NCI-H526 (cell line): ENCODE data around the gene C4BPA.

Experiments
- DNase-seq, 2 experiments: peaks; one replicate each; lab custom pipeline; 2025; lab: John Stamatoyannopoulos, UW

C4BPA gene

GRCh38 chr1:207077470-207078377, 26.3 kb upstream of the C4BPA start:
- peak; percentile 16 to 63 for DNase-seq

GRCh38 chr1:207078578-207079132, 25.4 kb upstream of the C4BPA start:
- no peak for DNase-seq

- DNase-seq: no peak
Observed at GRCh38 chr1:207079706-207080241, 24.3 kb upstream of the C4BPA start.

- no peak for DNase-seq
Observed at GRCh38 chr1:207081088-207081487, 22.9 kb upstream of the C4BPA start.

GRCh38 chr1:207081806-207082205, 22.2 kb upstream of the C4BPA start:
- no peak for DNase-seq

- no peak for DNase-seq
Observed at GRCh38 chr1:207084232-207084631, 19.8 kb upstream of the C4BPA start.

- DNase-seq: peak; percentile 45 to 64
Observed at GRCh38 chr1:207084701-207085180, 19.3 kb upstream of the C4BPA start.

- DNase-seq: no peak
Observed at GRCh38 chr1:207085887-207086286, 18.1 kb upstream of the C4BPA start.

GRCh38 chr1:207088161-207088560, 15.9 kb upstream of the C4BPA start:
- DNase-seq: no peak

- DNase-seq: no peak
Observed at GRCh38 chr1:207088701-207089626, 15.1 kb upstream of the C4BPA start, which contains the start of gene C4BPB. Gene C4BPB (plus strand): TSS chr1:207088860. CDS start chr1:207089532, 672 bp downstream.

- no peak for DNase-seq
Observed at GRCh38 chr1:207089627-207090355, 14.2 kb upstream of the C4BPA start.

GRCh38 chr1:207091200-207091908, 12.7 kb upstream of the C4BPA start:
- DNase-seq: no peak

GRCh38 chr1:207093944-207094343, 10.1 kb upstream of the C4BPA start:
- DNase-seq: no peak

GRCh38 chr1:207097871-207098324, 6.1 kb upstream of the C4BPA start:
- DNase-seq: no peak

- DNase-seq: no peak
Observed at GRCh38 chr1:207101720-207102119, 2.3 kb upstream of the C4BPA start.

- DNase-seq: no peak
Observed at GRCh38 chr1:207102146-207102545, 1.9 kb upstream of the C4BPA start.

- DNase-seq: no peak
Observed at GRCh38 chr1:207102659-207103058, 1.4 kb upstream of the C4BPA start.

GRCh38 chr1:207109004-207109403, 5.0 kb downstream of the C4BPA start:
- no peak for DNase-seq

- no peak for DNase-seq
Observed at GRCh38 chr1:207112616-207113296, 8.7 kb downstream of the C4BPA start.

GRCh38 chr1:207115269-207115668, 11.2 kb downstream of the C4BPA start:
- DNase-seq: no peak
